Fibroblast of skin of right quadriceps (primary cell): Measurements from ENCODE around the gene CFAP97D1.
A peak's percentile ranks its signal among the peaks of the same experiment; 100 is the strongest.
"Not testable (repeated sequence)": the region's sequence is repeated elsewhere in the genome, so short reads cannot be mapped to it uniquely, and the experiment has no call there.

Source experiments
- DNase-seq: peaks from one replicate; pipeline ENCODE4 v3.0.0-alpha.2; 2013

The CFAP97D1 gene

GRCh38 chr17:43768943-43769342, 11.3 kb upstream of the CFAP97D1 start:
- no peak for DNase-seq

GRCh38 chr17:43769426-43769825, 10.8 kb upstream of the CFAP97D1 start:
- DNase-seq: no peak

GRCh38 chr17:43769859-43770258, 10.4 kb upstream of the CFAP97D1 start:
- no peak for DNase-seq

DNA sequence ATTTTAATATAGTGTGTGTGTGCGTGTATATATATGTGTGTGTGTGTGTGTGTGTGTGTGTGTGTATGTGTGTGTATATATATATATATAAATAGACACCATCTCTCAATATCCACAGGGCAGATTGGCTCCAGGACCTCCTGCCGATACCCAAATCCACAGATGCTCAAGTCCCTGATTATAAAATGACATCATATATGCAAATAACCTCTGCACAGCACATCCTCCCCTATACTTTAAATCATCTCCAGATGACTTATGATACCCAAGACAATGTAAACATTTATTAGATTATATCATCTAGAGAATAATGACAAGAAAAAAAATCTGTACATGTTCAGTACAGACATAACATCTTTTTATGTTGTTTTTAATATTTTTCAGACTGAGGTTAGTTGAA, 9.3 kb upstream of the CFAP97D1 start:
- DNase-seq: no peak

- no peak for DNase-seq
These were observed 8.8 kb upstream of the CFAP97D1 start for GRCh38 chr17:43771463-43771862.

DNA sequence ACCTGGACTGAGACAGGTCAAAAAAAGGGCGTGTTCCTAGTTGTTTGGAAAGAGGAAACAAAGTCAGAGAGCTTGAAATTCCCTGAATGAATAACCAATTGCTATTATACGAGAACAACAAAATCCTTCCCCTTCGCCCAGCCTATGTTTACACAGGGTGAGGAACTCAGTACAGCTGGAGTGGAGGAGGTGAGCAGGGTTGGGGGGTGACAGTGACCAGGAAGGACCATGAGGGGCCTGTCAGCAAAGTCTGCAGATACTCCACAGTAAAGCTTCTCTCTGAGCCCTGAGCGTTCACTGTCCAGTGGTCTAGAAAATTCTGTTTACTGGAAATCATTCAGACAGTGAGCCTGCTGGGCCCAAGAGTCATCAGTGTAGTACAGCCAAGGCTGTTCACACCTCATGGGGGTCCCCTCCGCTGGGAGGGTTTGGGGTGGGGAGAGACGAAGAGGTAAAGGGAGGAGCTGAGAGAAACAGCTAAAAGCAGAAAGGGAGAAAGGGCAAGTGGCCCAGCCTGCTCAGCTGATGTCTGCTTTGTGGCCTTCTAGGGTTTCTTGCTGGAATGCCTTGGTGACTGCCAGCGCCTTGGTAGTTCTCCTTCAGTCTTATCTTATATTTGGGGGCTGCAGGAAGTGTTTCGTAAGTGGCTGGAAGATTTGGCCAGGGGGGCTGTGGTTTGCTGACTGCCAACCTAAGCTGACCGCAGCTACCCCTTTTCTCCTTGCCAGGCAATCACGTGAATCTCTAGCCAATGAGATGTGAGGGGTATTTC, 7.2 kb upstream of the CFAP97D1 start:
- no peak for DNase-seq

DNA sequence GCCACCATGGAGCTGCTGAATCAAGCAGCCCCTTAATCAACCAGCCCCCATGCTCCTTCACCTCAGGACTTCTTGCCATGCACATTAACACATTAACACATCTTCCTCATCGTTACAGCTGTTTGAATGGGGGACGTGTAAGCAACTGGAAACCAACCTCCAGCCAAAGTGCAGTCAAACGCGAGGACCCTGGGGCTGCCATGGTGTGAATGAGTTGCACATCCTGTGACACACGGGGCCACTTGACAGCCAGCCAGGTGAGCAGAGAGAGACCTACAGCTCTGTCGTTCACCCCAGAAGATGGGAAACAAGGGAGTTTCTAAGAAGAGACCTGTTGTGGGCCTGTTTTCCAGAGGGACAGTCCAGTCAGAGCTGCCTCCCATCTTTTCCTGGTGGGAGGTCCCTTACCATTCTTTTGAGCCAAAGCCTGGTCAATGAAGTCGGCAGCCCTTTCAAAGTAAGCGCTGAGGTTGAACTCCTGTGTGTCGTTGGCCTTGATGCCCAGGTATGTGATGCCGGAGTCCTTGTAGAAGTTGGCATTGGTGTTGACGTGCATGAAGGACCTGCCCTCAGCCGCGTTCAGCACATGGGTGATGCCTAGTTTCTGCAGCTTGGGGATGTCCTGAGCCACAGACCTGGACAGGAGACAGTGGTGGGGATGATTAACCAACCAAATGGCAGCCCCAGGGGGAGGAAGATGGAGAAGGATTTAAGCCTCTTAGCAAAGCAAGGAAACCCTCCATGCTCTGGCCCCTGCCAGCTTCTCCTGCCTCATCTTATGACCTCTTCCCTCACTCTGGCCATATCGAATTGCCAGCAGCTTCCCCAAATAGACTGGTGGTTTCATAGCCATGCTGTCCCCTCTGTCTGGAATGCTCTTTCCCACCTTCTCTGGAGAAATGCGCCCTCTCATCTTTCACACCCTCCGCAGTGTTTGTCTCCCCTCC, 5.7 kb upstream of the CFAP97D1 start:
- DNase-seq: no peak

GRCh38 chr17:43778337-43779144, 1.7 kb upstream of the CFAP97D1 start, which contains the start of gene DUSP3:
Gene DUSP3 (minus strand): TSS chr17:43778977. CDS start chr17:43778924, 53 bp downstream.
- DNase-seq: peak; percentile 86

- no peak for DNase-seq
These were observed 800 bp upstream of the CFAP97D1 start for GRCh38 chr17:43779145-43780125.

GRCh38 chr17:43782913-43783680, 2.9 kb downstream of the CFAP97D1 start:
- DNase-seq: no peak

DNA sequence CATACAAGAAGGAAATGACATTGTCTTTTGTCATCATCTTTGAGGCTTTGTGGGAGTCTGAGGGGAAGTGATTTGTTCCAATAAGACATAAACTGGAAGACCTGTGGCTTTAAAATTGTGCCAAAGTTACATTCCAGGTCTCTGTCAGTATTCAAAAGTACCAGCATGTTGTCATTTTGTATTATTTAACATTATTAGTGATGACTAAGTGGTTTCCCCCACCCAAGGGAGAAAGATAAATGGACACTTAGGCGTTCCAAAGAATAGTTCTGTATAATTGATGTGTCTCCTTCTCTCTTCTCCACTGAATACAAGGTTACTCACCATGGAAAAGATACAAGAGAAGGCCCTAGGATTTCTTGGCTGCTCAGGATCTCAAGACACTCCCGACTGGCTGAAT, 3.8 kb downstream of the CFAP97D1 start:
- peak; percentile 88 for DNase-seq

DNA sequence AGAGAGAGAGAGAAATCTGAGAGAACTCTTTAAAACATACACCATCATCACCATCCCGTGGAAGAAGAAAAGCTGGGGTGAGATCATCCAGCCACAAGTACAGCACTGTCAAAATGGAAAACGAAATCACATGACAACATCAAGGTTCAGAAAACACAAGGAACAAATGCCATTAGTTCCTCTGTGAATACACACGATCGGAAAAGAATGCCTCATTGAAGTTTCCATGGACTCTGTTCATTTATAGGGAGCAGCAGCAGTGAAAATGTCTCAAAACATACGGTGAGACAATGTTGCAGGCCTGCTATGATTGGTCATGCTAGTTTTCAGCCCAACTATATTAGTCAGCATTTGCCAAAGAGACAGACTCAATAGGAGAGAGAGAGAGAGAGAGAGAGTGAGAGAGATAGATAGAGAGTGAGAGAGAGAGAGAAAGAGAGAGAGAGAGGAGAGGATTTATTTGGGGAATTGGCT, 4.4 kb downstream of the CFAP97D1 start:
- peak; percentile 75 for DNase-seq

GRCh38 chr17:43787728-43788127, 7.5 kb downstream of the CFAP97D1 start:
- no peak for DNase-seq

- DNase-seq: no peak
These were observed 8.3 kb downstream of the CFAP97D1 start for GRCh38 chr17:43788540-43788939.

DNA sequence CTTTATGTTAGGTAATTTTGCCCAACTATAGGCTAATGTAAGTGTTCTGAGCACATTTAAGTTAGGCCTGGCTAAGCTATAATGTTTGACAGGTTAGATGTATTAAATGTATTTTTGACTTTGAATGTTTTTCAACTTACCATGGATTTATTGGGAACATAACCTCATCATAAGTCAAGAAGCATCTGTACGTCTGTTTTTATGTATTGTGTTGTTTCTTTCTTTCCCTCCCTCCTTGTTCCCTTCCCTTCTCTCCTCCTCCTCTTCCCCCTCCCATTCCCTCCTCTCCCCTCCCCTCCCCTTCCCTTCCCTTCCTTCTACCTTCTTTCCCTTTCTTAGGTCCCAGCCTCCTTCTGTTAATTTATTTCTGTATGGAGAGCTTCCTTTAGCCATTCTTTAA, 9.2 kb downstream of the CFAP97D1 start:
- DNase-seq: no peak

- DNase-seq: no peak
These were observed 10.2 kb downstream of the CFAP97D1 start for GRCh38 chr17:43790311-43790940.

DNA sequence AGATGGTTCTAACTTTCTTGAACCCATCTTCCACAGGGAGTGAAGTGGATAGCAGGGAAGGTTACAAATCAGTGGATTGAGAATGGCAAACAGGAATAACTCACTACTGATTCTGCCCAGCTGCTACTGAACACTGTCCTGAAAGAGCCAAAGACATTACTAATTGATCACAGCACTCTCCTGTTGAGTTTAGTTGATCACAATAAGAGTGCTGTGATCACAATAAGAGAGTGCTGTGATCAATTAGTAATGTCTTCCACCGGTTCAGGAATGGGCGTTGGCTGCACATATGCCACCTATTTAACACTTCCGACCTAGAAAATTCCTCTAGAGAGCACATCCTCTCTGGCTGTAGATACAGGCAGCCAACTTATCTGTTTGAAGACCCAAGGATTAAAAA, 11.4 kb downstream of the CFAP97D1 start:
- peak; percentile 37 for DNase-seq

- DNase-seq: not testable (repeated sequence)
These were observed 12.4 kb downstream of the CFAP97D1 start for GRCh38 chr17:43792668-43793067.

GRCh38 chr17:43798024-43798423, 17.8 kb downstream of the CFAP97D1 start:
- not testable (repeated sequence) for DNase-seq

DNA sequence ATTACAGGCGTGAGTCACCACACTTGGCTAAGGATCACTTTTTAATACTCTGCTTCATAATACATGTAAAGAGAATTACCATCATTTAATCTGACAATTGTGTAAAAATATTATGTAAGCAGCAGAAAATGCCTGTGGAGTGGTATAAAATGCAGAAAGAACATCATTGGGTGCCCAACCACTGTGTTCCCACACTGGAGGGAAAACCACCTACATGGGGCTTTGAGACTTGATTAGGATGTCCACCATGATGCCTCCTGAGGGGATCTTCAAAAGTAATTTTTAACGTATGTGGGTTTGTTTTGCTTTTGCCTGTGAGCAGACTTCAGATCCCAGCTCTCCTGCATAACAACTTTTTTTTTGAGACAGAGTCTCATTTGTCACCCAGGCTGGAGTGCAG, 18.8 kb downstream of the CFAP97D1 start:
- no peak for DNase-seq
